KMS-11 (cell line): ENCODE data around the gene NOXA1.

Experiments used
- H2AFZ ChIP-seq: fragments of 200-600 bp; sonication (generic); 2 replicates; pipeline ENCODE4 v1.6.1; 2016; ENCODE audit warnings: antibody characterized with exemption, mixed run types, low read depth
- H3K27ac ChIP-seq: fragments of 200-600 bp; sonication (generic); 2 replicates; pipeline ENCODE4 v1.6.1; 2016; ENCODE audit warnings: mild to moderate bottlenecking, mixed run types
- H3K27me3 ChIP-seq: fragments of 200-600 bp; sonication (generic); 2 replicates; pipeline ENCODE4 v1.6.1; 2017; ENCODE audit warnings: mild to moderate bottlenecking, low read depth, mixed run types, moderate library complexity; ENCODE audit not compliant: insufficient read depth
- H3K36me3 ChIP-seq: fragments of 200-600 bp; sonication (generic); 2 replicates; pipeline ENCODE4 v1.6.1; 2017; ENCODE audit warnings: mild to moderate bottlenecking, mixed run types; ENCODE audit not compliant: insufficient read depth
- H3K4me1 ChIP-seq: fragments of 200-600 bp; sonication (generic); 2 replicates; pipeline ENCODE4 v1.6.1; 2016; ENCODE audit warnings: mild to moderate bottlenecking, low read depth, mixed run types; ENCODE audit not compliant: poor library complexity, severe bottlenecking
- H3K4me2 ChIP-seq: fragments of 200-600 bp; sonication (generic); 2 replicates; pipeline ENCODE4 v1.7.0; 2016; ENCODE audit warnings: mild to moderate bottlenecking, mixed run types
- H3K4me3 ChIP-seq: fragments of 200-600 bp; sonication (generic); IDR thresholded peaks from 2 replicates; pipeline ENCODE4 v1.6.1; 2017; ENCODE audit warnings: low read depth, low read length, mixed read lengths; ENCODE audit not compliant: insufficient read depth
- H3K79me2 ChIP-seq: fragments of 200-600 bp; sonication (generic); 2 replicates; pipeline ENCODE4 v1.6.1; 2016; ENCODE audit warnings: low read depth, mixed run types; ENCODE audit not compliant: insufficient read depth
- H3K9ac ChIP-seq: fragments of 200-600 bp; sonication (generic); 2 replicates; pipeline ENCODE4 v1.6.1; 2016; ENCODE audit warnings: mild to moderate bottlenecking, mixed run types
- H4K20me1 ChIP-seq: fragments of 200-600 bp; sonication (generic); 2 replicates; pipeline ENCODE4 v1.6.1; 2016; ENCODE audit warnings: mild to moderate bottlenecking, mixed run types; ENCODE audit not compliant: insufficient read depth
- CTCF ChIP-seq: fragments of 200-600 bp; sonication (generic); conservative IDR thresholded peaks from 2 replicates; pipeline ENCODE4 v1.6.1; 2017; ENCODE audit warnings: low read depth, mild to moderate bottlenecking, antibody characterized with exemption, low read length, moderate library complexity, mixed read lengths

Gene NOXA1

GRCh38 chr9:137396227-137396626 is 27.0 kb upstream of the NOXA1 start:
- no peaks in the 10 kb centered on the region for H4K20me1 ChIP-seq
- H3K27ac ChIP-seq: no peak overlapping the region
- H3K4me3 ChIP-seq: no peak overlapping the region
- H3K9ac ChIP-seq: no peak overlapping the region
- no peak for TF ChIP-seq CTCF
- no peak overlapping the region for H3K4me2 ChIP-seq
- H3K4me1 ChIP-seq: no peaks in the 10 kb centered on the region
- no peaks in the 10 kb centered on the region for H3K36me3 ChIP-seq
- H2AFZ ChIP-seq: no peak overlapping the region
- no peaks in the 10 kb centered on the region for H3K79me2 ChIP-seq
- no peaks in the 10 kb centered on the region for H3K27me3 ChIP-seq

GRCh38 chr9:137396634-137397367 is 26.4 kb upstream of the NOXA1 start:
- H3K27me3 ChIP-seq: no peaks in the 10 kb centered on the region
- no peak overlapping the region for H2AFZ ChIP-seq
- TF ChIP-seq CTCF: no peak
- no peak overlapping the region for H3K4me2 ChIP-seq
- no peaks in the 10 kb centered on the region for H3K36me3 ChIP-seq
- H3K4me3 ChIP-seq: no peak overlapping the region
- H4K20me1 ChIP-seq: no peaks in the 10 kb centered on the region
- no peak overlapping the region for H3K27ac ChIP-seq
- no peak overlapping the region for H3K9ac ChIP-seq
- H3K4me1 ChIP-seq: no peaks in the 10 kb centered on the region
- no peaks in the 10 kb centered on the region for H3K79me2 ChIP-seq

- no peaks in the 10 kb centered on the region for H3K36me3 ChIP-seq
- no peak overlapping the region for H3K27ac ChIP-seq
- H3K4me1 ChIP-seq: no peaks in the 10 kb centered on the region
- no peaks in the 10 kb centered on the region for H4K20me1 ChIP-seq
- no peaks in the 10 kb centered on the region for H3K27me3 ChIP-seq
- no peak overlapping the region for H3K9ac ChIP-seq
- H3K4me2 ChIP-seq: no peak overlapping the region
- no peak for TF ChIP-seq CTCF
- no peak overlapping the region for H3K4me3 ChIP-seq
- H3K79me2 ChIP-seq: no peaks in the 10 kb centered on the region
- H2AFZ ChIP-seq: no peak overlapping the region
Observed at GRCh38 chr9:137397675-137398423, 25.3 kb upstream of the NOXA1 start.

GRCh38 chr9:137398561-137399468 is 24.4 kb upstream of the NOXA1 start:
- Histone ChIP-seq H3K4me1 (no peaks in the 10 kb centered on the region), H3K79me2 (no peaks in the 10 kb centered on the region), H2AFZ (no peak overlapping the region), H4K20me1 (no peaks in the 10 kb centered on the region), H3K27ac (no peak overlapping the region), H3K36me3 (no peaks in the 10 kb centered on the region), H3K27me3 (no peaks in the 10 kb centered on the region), H3K4me3 (no peak overlapping the region), H3K9ac (no peak overlapping the region), H3K4me2 (no peak overlapping the region)
- TF ChIP-seq CTCF: no peak
